Caco-2 (cell line): ENCODE measurements around the gene PPT1. TPM values are rescaled to one million over a fixed set of nuclear protein-coding genes. Genes with fewer than 3 reads are reported as not detected.
"Not testable (repeated sequence)": the region's sequence is repeated elsewhere in the genome, so short reads cannot be mapped to it uniquely, and the experiment has no call there.

ENCODE experiments used
- BruUV-seq: library from RNA; stranded (reverse); fragments of 400-500 nt; replicated peaks from 2 replicates; lab custom pipeline; 2021; lab: Mats Ljungman, UMichigan
- CTCF ChIA-PET: fragments of 300-600 bp; sonication (Branson Sonifier 250); formaldehyde crosslinking; loops from one replicate; lab custom pipeline; 2022; ENCODE audit warnings: antibody characterized with exemption; lab: Charles Lee
- POLR2A ChIA-PET: fragments of 300-600 bp; sonication (Branson Sonifier 250); formaldehyde crosslinking; loops from one replicate; lab custom pipeline; 2022; ENCODE audit warnings: antibody characterized with exemption; lab: Charles Lee
- DNase-seq, 2 experiments: peaks; one replicate each; pipeline versions ENCODE4 v3.0.0 to v3.0.0-alpha.2; 2020 to 2022
- H3K27me3 ChIP-seq: replicated peaks from 2 replicates; pipeline ENCODE4 v1.6.0; 2011; ENCODE audit warnings: low read length; ENCODE audit not compliant: control insufficient read depth, insufficient read depth
- H3K36me3 ChIP-seq: 2 replicates; pipeline ENCODE4 v1.5.1; 2011; ENCODE audit warnings: low read length; ENCODE audit not compliant: control insufficient read depth, insufficient read depth
- H3K4me1 ChIP-seq: fragments of 250-450 bp; sonication (Bioruptor Pico); 2 replicates; pipeline ENCODE4 v1.5.1; 2020; ENCODE audit warnings: mild to moderate bottlenecking
- H3K4me3 ChIP-seq: 2 replicates; pipeline ENCODE4 v1.5.1; 2011; ENCODE audit warnings: low read depth, mild to moderate bottlenecking, control low read depth, low read length
- H3K9me3 ChIP-seq: fragments of 250-450 bp; sonication (Bioruptor Pico); 2 replicates; pipeline ENCODE4 v1.5.1; 2020; ENCODE audit warnings: mild to moderate bottlenecking, moderate library complexity
- H3K27ac Mint-ChIP-seq: one replicate; pipeline ENCODE4 v1.8.0; 2022; ENCODE audit warnings: mixed read lengths; ENCODE audit not compliant: unreplicated experiment
- H3K27me3 Mint-ChIP-seq: one replicate; pipeline ENCODE4 v1.8.0; 2022; ENCODE audit warnings: mixed read lengths; ENCODE audit not compliant: insufficient read depth, unreplicated experiment
- H3K36me3 Mint-ChIP-seq: one replicate; pipeline ENCODE4 v1.8.0; 2022; ENCODE audit warnings: mild to moderate bottlenecking, mixed read lengths; ENCODE audit not compliant: insufficient read depth, unreplicated experiment
- H3K4me1 Mint-ChIP-seq: one replicate; pipeline ENCODE4 v1.8.0; 2022; ENCODE audit warnings: low read depth, mixed read lengths; ENCODE audit not compliant: unreplicated experiment
- H3K4me3 Mint-ChIP-seq: one replicate; pipeline ENCODE4 v1.8.0; 2022; ENCODE audit warnings: mild to moderate bottlenecking, moderate library complexity, mixed read lengths; ENCODE audit not compliant: unreplicated experiment
- H3K9me3 Mint-ChIP-seq: one replicate; pipeline ENCODE4 v1.8.0; 2022; ENCODE audit warnings: mixed read lengths; ENCODE audit not compliant: unreplicated experiment
- intact Hi-C: fragments of 100-400 bp; cut with micrococcal nuclease; formaldehyde crosslinking; loops from one replicate; pipeline ENCODE4 v1.10.0; 2022; ENCODE audit not compliant: unreplicated experiment
- total RNA-seq: library from RNA; stranded (reverse); gene quantifications from 2 replicates; pipeline ENCODE4 v1.2.3, GENCODE V29; 2022
- TF ChIP-seq, protein P1 (sequence below), 2 experiments: fragments of 200-600 bp in 1 of 2; IDR thresholded peaks; 1 replicate in 1 of 2; 2 replicates in 1 of 2; pipeline versions ENCODE4 v1.5.1 to v1.8.0; 2011 to 2022; ENCODE audit warnings: antibody characterized with exemption in 1 of 2, control low read depth in 1 of 2, inconsistent platforms in 1 of 2, low read depth in 1 of 2, low read length in 1 of 2, mild to moderate bottlenecking in 1 of 2, moderate library complexity in 1 of 2; ENCODE audit not compliant: insufficient read depth in 1 of 2, severe bottlenecking in 1 of 2, unreplicated experiment in 1 of 2

The PPT1 gene
- total RNA-seq, 1 experiment from 2014 or later: 144 TPM

- ChIA-PET POLR2A (interaction anchor here (0.6 to 1.2 kb wide), 4 partner anchors 15 to 661 kb away, joined by 3 to 13 read pairs (median 5); partner anchors contain the start of gene MYCL), CTCF (interaction anchor here (0.6 to 1.8 kb wide), 7 partner anchors 9 to 365 kb away, joined by 3 to 5 read pairs (median 4); partner anchors contain the start of gene SMAP2)
- intact Hi-C loops: loop anchor here (10.0 kb wide), 1 partner anchor 55 kb away; no protein-coding TSS in a partner anchor
- H3K27ac Mint-ChIP-seq: peak overlapping the region; percentile 96
- Histone ChIP-seq H3K4me3 (peak overlapping the region; percentile 81), H3K27me3 (no peaks in the 10 kb centered on the region), H3K36me3 (no peaks in the 10 kb centered on the region), H3K4me1 (peaks cover 5% of the 10 kb centered on the region; the same call in 1 of the 2 replicates), H3K9me3 (no peaks in the 10 kb centered on the region)
- H3K4me3 Mint-ChIP-seq: peak overlapping the region; percentile 83
- peaks cover 24% of the 10 kb centered on the region for H3K4me1 Mint-ChIP-seq
- peaks cover 36% of the 10 kb centered on the region for H3K36me3 Mint-ChIP-seq
- TF ChIP-seq, protein P1, sequence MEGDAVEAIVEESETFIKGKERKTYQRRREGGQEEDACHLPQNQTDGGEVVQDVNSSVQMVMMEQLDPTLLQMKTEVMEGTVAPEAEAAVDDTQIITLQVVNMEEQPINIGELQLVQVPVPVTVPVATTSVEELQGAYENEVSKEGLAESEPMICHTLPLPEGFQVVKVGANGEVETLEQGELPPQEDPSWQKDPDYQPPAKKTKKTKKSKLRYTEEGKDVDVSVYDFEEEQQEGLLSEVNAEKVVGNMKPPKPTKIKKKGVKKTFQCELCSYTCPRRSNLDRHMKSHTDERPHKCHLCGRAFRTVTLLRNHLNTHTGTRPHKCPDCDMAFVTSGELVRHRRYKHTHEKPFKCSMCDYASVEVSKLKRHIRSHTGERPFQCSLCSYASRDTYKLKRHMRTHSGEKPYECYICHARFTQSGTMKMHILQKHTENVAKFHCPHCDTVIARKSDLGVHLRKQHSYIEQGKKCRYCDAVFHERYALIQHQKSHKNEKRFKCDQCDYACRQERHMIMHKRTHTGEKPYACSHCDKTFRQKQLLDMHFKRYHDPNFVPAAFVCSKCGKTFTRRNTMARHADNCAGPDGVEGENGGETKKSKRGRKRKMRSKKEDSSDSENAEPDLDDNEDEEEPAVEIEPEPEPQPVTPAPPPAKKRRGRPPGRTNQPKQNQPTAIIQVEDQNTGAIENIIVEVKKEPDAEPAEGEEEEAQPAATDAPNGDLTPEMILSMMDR (IDR thresholded peaks at IDR 0.05; ENCODE audit: insufficient read depth in 1 of 2, low read depth in 1 of 2, low read length in 1 of 2, severe bottlenecking in 1 of 2, unreplicated experiment in 1 of 2): no peak
- no peaks in the 10 kb centered on the region for H3K9me3 Mint-ChIP-seq
- peak; percentile 67 to 86 for DNase-seq
- H3K27me3 Mint-ChIP-seq: no peaks in the 10 kb centered on the region
- BruUV-seq: no TSS peak
Observed at GRCh38 chr1:40039757-40040510, 57.1 kb downstream of the PPT1 start.

GRCh38 chr1:40039245-40039756, 57.8 kb downstream of the PPT1 start:
- Histone ChIP-seq H3K4me3 (peak overlapping the region; percentile 81), H3K9me3 (no peaks in the 10 kb centered on the region), H3K36me3 (no peaks in the 10 kb centered on the region), H3K4me1 (peaks cover 5% of the 10 kb centered on the region; the same call in 1 of the 2 replicates), H3K27me3 (no peaks in the 10 kb centered on the region)
- CTCF ChIA-PET: interaction anchor here (0.9 to 1.8 kb wide), 2 partner anchors 9 to 357 kb away, joined by 4 to 5 read pairs; no protein-coding TSS in a partner anchor
- no peak for DNase-seq
- TF ChIP-seq, protein P1 (IDR thresholded peaks at IDR 0.05; ENCODE audit: insufficient read depth in 1 of 2, low read depth in 1 of 2, low read length in 1 of 2, severe bottlenecking in 1 of 2, unreplicated experiment in 1 of 2): no peak
- intact Hi-C loops: loop anchor here (10.0 kb wide), 1 partner anchor 54 kb away; no protein-coding TSS in a partner anchor
- H3K4me3 Mint-ChIP-seq: peak overlapping the region; percentile 83
- H3K27ac Mint-ChIP-seq: peak overlapping the region; percentile 96
- H3K27me3 Mint-ChIP-seq: no peaks in the 10 kb centered on the region
- POLR2A ChIA-PET: interaction anchor here (0.6 kb wide), 1 partner anchor 296 kb away, joined by 5 read pairs; no protein-coding TSS in a partner anchor
- peaks cover 24% of the 10 kb centered on the region for H3K4me1 Mint-ChIP-seq
- TSS peak; percentile 78 for BruUV-seq
- peaks cover 35% of the 10 kb centered on the region for H3K36me3 Mint-ChIP-seq
- no peaks in the 10 kb centered on the region for H3K9me3 Mint-ChIP-seq

DNA sequence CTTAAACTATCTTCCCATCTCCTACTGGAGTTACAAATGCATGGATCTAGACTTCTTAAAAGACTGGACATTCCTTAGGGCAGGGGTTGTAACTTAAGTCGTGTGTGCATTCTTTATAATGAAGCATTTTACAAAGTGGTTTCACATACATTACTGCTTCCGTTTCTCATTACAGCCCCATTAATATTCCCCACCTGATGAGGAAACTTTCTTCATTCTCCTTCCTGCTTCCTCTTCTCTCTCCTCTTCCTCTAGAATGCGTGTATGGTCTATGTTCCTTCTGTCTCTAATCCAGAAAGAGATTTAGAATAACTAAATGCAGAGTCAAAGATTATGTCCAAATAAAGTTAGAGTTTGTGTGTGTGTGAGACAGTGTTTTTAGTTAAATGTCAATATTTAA, 58.4 kb downstream of the PPT1 start:
- Histone ChIP-seq H3K9me3 (no peaks in the 10 kb centered on the region), H3K27me3 (no peaks in the 10 kb centered on the region), H3K4me1 (peaks cover 5% of the 10 kb centered on the region; the same call in 1 of the 2 replicates), H3K4me3 (no peak overlapping the region), H3K36me3 (no peaks in the 10 kb centered on the region)
- ChIA-PET POLR2A (interaction anchor here (0.6 kb wide), 1 partner anchor 296 kb away, joined by 5 read pairs; no protein-coding TSS in a partner anchor), CTCF (interaction anchor here (1.8 kb wide), 1 partner anchor 8 kb away, joined by 5 read pairs; no protein-coding TSS in a partner anchor)
- H3K4me3 Mint-ChIP-seq: peak overlapping the region; percentile 83
- TF ChIP-seq, protein P1 (IDR thresholded peaks at IDR 0.05; ENCODE audit: insufficient read depth in 1 of 2, low read depth in 1 of 2, low read length in 1 of 2, severe bottlenecking in 1 of 2, unreplicated experiment in 1 of 2): no peak
- H3K9me3 Mint-ChIP-seq: no peaks in the 10 kb centered on the region
- H3K4me1 Mint-ChIP-seq: peaks cover 24% of the 10 kb centered on the region
- peaks cover 35% of the 10 kb centered on the region for H3K36me3 Mint-ChIP-seq
- no peak overlapping the region for H3K27ac Mint-ChIP-seq
- H3K27me3 Mint-ChIP-seq: no peaks in the 10 kb centered on the region
- DNase-seq: no peak
- no TSS peak for BruUV-seq
- intact Hi-C loops: loop anchor here (10.0 kb wide), 1 partner anchor 54 kb away; no protein-coding TSS in a partner anchor

- H3K27ac Mint-ChIP-seq, DNase-seq, H3K36me3 ChIP-seq, POLR2A ChIA-PET, H3K27me3 Mint-ChIP-seq, CTCF ChIA-PET, H3K4me1 ChIP-seq, H3K27me3 ChIP-seq, H3K9me3 Mint-ChIP-seq, BruUV-seq, H3K9me3 ChIP-seq, H3K4me3 Mint-ChIP-seq, H3K4me3 ChIP-seq: not testable (repeated sequence)
- Mint-ChIP-seq H3K4me1 (peaks cover 20% of the 10 kb centered on the region), H3K36me3 (peaks cover 21% of the 10 kb centered on the region)
- intact Hi-C loops: loop anchor here (10.0 kb wide), 1 partner anchor 52 kb away; no protein-coding TSS in a partner anchor
Observed at GRCh38 chr1:40037254-40037653, 59.8 kb downstream of the PPT1 start.
